ENCODE results near the gene DBR1. TPM values are rescaled to one million over a fixed set of nuclear protein-coding genes. Genes with fewer than 3 reads are reported as not detected.

Gene DBR1
- total and polyA plus RNA-seq, 4 donors = 6.2 to 20.8 (median 12.3) TPM

DNA sequence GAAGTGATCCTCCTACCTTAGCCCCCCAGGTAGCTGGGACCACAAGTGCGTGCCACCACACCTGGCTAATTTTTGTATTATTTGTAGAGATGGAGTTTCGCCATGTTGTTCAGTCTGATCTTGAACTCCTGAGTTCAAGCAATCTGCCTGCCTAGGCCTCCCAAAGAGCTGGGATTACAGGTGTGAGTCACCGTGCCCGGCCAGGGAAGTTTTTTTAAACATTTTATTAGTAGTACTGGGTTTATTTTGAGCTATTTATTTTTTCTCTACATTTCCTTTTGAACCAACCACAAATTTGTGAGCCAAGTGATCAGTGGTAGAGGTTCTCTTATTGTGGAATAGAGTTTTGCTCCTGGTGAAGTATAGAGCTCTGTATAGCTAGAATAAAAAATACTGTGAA, 46.1 kb upstream of the DBR1 start:
- TF ChIP-seq, protein P1, sequence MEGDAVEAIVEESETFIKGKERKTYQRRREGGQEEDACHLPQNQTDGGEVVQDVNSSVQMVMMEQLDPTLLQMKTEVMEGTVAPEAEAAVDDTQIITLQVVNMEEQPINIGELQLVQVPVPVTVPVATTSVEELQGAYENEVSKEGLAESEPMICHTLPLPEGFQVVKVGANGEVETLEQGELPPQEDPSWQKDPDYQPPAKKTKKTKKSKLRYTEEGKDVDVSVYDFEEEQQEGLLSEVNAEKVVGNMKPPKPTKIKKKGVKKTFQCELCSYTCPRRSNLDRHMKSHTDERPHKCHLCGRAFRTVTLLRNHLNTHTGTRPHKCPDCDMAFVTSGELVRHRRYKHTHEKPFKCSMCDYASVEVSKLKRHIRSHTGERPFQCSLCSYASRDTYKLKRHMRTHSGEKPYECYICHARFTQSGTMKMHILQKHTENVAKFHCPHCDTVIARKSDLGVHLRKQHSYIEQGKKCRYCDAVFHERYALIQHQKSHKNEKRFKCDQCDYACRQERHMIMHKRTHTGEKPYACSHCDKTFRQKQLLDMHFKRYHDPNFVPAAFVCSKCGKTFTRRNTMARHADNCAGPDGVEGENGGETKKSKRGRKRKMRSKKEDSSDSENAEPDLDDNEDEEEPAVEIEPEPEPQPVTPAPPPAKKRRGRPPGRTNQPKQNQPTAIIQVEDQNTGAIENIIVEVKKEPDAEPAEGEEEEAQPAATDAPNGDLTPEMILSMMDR (IDR thresholded peaks at IDR 0.05; ENCODE audit: control extremely low read depth, extremely low read depth) = no peak
- no peaks in the 10 kb centered on the region for H3K27me3 ChIP-seq (ENCODE audit: control insufficient read depth in 3 of 3, insufficient read depth in 3 of 3, low read length in 2 of 3)
- no peak overlapping the region for H3K9ac ChIP-seq (ENCODE audit: insufficient read depth in 1 of 2, low read length in 2 of 2)
- WGBS, 2 donors = 94% methylated on average over 4 of the region's 4 CpGs
- H3K4me1 ChIP-seq (ENCODE audit: control insufficient read depth in 5 of 5, insufficient read depth in 5 of 5, low read length in 5 of 5) = peaks cover 0 to 12% (median 0%) of the 10 kb centered on the region in 5 donors
- DNase-seq (no peak), ATAC-seq (ENCODE audit: insufficient read depth, low FRiP score) (no peak)
- no peak overlapping the region for H3K4me3 ChIP-seq
- H3K27ac ChIP-seq (ENCODE audit: low read depth in 1 of 2, low read length in 1 of 2) = no peak overlapping the region
- no peaks in the 10 kb centered on the region for H3K9me3 ChIP-seq (ENCODE audit: control insufficient read depth in 4 of 4, insufficient read depth in 3 of 4, low read length in 3 of 4)
- peaks cover 13 to 23% (median 20%) of the 10 kb centered on the region in 4 donors for H3K36me3 ChIP-seq (ENCODE audit: control insufficient read depth in 4 of 4, insufficient read depth in 4 of 4, low read length in 4 of 4)

DNA sequence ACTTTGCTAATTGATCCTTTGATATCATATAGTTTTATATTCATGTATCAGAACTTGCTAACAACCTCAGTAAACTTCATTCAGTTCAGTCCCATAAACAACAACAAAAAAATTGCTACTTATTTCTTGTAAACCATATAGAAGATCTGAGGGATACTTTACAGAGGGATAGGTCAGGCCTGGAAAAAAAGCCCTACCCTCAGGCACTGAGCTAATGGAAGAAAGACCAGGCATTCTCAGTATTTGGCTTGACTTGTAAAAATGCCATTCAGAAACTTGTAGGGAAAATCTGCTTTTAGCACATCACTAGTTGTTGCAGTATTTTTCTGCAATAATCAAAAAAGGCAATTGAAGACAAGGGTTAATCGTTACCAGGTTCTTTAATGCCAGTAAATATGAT, 45.5 kb upstream of the DBR1 start:
- TF ChIP-seq, protein P1 (IDR thresholded peaks at IDR 0.05; ENCODE audit: control extremely low read depth, extremely low read depth) = no peak
- no peak for ATAC-seq (ENCODE audit: insufficient read depth, low FRiP score)
- no peak for DNase-seq
- Histone ChIP-seq H3K9me3 (ENCODE audit: control insufficient read depth in 4 of 4, insufficient read depth in 3 of 4, low read length in 3 of 4) (no peaks in the 10 kb centered on the region), H3K4me3 (no peak overlapping the region), H3K4me1 (ENCODE audit: control insufficient read depth in 5 of 5, insufficient read depth in 5 of 5, low read length in 5 of 5) (peaks cover 0 to 12% (median 0%) of the 10 kb centered on the region in 5 donors), H3K36me3 (ENCODE audit: control insufficient read depth in 4 of 4, insufficient read depth in 4 of 4, low read length in 4 of 4) (peaks cover 13 to 19% (median 16%) of the 10 kb centered on the region in 4 donors), H3K27ac (ENCODE audit: low read depth in 1 of 2, low read length in 1 of 2) (no peak overlapping the region), H3K27me3 (ENCODE audit: control insufficient read depth in 3 of 3, insufficient read depth in 3 of 3, low read length in 2 of 3) (no peaks in the 10 kb centered on the region), H3K9ac (ENCODE audit: insufficient read depth in 1 of 2, low read length in 2 of 2) (no peak overlapping the region)
- 99 to 100% methylated on average over 1 of the region's 1 CpG for WGBS, 2 donors

DNA sequence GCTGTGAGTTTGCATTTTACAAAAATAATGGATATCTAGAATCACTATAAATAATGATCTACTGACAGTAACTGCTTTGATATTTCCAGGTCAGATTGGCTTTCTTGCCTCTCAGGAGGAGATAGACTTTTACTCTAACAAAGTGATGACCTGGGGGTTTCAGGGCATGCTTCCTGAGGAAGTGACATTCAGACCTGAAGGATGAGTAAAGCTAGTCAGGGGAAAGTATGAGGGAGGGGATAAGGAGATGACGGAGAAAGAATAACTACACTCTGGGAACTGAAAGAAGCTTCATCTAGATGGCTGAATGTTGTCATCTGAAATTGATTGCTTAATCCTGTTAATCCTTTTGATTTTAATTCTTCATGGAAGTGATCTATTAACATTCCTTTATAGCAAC, 44.5 kb upstream of the DBR1 start:
- WGBS, 2 donors = 20 to 50% methylated on average over 1 of the region's 1 CpG
- TF ChIP-seq, protein P1 (IDR thresholded peaks at IDR 0.05; ENCODE audit: control extremely low read depth, extremely low read depth) = no peak
- ATAC-seq (ENCODE audit: insufficient read depth, low FRiP score) = no peak

More for the DNA sequence above, 44.5 kb upstream of the DBR1 start:
- DNase-seq = no peak
- Histone ChIP-seq H3K9me3 (ENCODE audit: control insufficient read depth in 4 of 4, insufficient read depth in 3 of 4, low read length in 3 of 4) (no peaks in the 10 kb centered on the region), H3K27ac (ENCODE audit: low read depth in 1 of 2, low read length in 1 of 2) (no peak overlapping the region), H3K4me3 (no peak overlapping the region), H3K27me3 (ENCODE audit: control insufficient read depth in 3 of 3, insufficient read depth in 3 of 3, low read length in 2 of 3) (no peaks in the 10 kb centered on the region), H3K9ac (ENCODE audit: insufficient read depth in 1 of 2, low read length in 2 of 2) (no peak overlapping the region), H3K4me1 (ENCODE audit: control insufficient read depth in 5 of 5, insufficient read depth in 5 of 5, low read length in 5 of 5) (peaks cover 0 to 12% (median 0%) of the 10 kb centered on the region in 5 donors), H3K36me3 (ENCODE audit: control insufficient read depth in 4 of 4, insufficient read depth in 4 of 4, low read length in 4 of 4) (peaks cover 6 to 13% (median 9%) of the 10 kb centered on the region in 4 donors)

Data from lung (tissue), 12 donors.